Dendritic cell treated with granulocyte-macrophage colony-stimulating factor and Interleukin-4, amounts not matched to agents 40 ng/mL and 50 ng/mL, for 4 days (primary cell): ENCODE data around the gene MLKL.

Source experiments
- H3K27ac Mint-ChIP-seq: one replicate; pipeline ENCODE4 v1.8.0; 2022; ENCODE audit warnings: mild to moderate bottlenecking, mixed read lengths
- H3K27me3 Mint-ChIP-seq: one replicate; pipeline ENCODE4 v1.8.0; 2022; ENCODE audit warnings: mild to moderate bottlenecking, mixed read lengths
- H3K36me3 Mint-ChIP-seq: one replicate; pipeline ENCODE4 v1.8.0; 2022; ENCODE audit warnings: low read depth, mixed read lengths
- H3K4me1 Mint-ChIP-seq: one replicate; pipeline ENCODE4 v1.8.0; 2022; ENCODE audit warnings: low read depth, mixed read lengths
- H3K4me3 Mint-ChIP-seq: one replicate; pipeline ENCODE4 v1.8.0; 2022; ENCODE audit warnings: mild to moderate bottlenecking, moderate library complexity, mixed read lengths
- H3K9me3 Mint-ChIP-seq: one replicate; pipeline ENCODE4 v1.8.0; 2022; ENCODE audit warnings: mixed read lengths
- intact Hi-C: fragments of 100-400 bp; cut with micrococcal nuclease; formaldehyde crosslinking; loops from one replicate; pipeline ENCODE4 v1.15.0; 2022

Gene MLKL

GRCh38 chr16:74700438-74701225, at the start of gene MLKL:
MLKL (minus strand) TSS chr16:74700862; CDS start chr16:74695757, 5,105 bp downstream.
- H3K27me3 Mint-ChIP-seq, result no peaks in the 10 kb centered on the region
- H3K4me3 Mint-ChIP-seq, result peak within 1 kb of the TSS; percentile 81

GRCh38 chr16:74749291-74750055, 48.8 kb upstream of the MLKL start:
- Mint-ChIP-seq H3K9me3 (no peaks in the 10 kb centered on the region), H3K27ac (no peak overlapping the region), H3K36me3 (no peaks in the 10 kb centered on the region), H3K4me3 (no peak overlapping the region), H3K4me1 (no peaks in the 10 kb centered on the region), H3K27me3 (peaks cover 4% of the 10 kb centered on the region)
- intact Hi-C loops, result no loop called here

More at GRCh38 chr16:74700438-74701225, at the start of gene MLKL:
- no peaks in the 10 kb centered on the region for H3K9me3 Mint-ChIP-seq
- H3K36me3 Mint-ChIP-seq, result peaks cover 26% of the 10 kb centered on the region
- H3K27ac Mint-ChIP-seq, result peak within 1 kb of the TSS; percentile 94
- intact Hi-C loops, result loop anchor here (2.0 kb wide), 1 partner anchor 34 kb away; the partner anchor contains the start of gene RFWD3
- H3K4me1 Mint-ChIP-seq, result peaks cover 64% of the 10 kb centered on the region

DNA sequence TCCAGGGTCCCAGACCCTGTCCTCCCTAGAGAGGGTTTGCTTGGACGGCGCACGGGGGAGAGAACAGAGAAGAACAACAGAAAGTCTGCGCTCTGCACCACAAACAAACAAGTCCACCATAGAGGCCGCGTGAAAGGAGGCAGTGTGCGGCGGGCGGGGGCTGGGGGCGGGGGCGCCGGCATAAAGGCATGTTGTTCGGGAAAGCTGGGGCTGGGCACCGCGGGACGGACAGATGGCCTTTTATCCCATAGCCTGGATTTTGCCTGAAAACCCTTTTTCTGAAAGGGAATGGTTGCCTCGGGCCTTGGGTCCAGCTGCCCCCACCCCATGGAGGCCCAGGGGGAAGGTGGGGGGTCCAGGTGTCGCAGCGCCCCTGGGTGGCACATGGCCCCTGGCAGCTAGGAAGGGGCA, 48.0 kb upstream of the MLKL start:
- Mint-ChIP-seq H3K9me3 (no peaks in the 10 kb centered on the region), H3K4me3 (no peak overlapping the region), H3K4me1 (peaks cover 4% of the 10 kb centered on the region), H3K27me3 (peaks cover 4% of the 10 kb centered on the region), H3K27ac (no peak overlapping the region), H3K36me3 (no peaks in the 10 kb centered on the region)
- intact Hi-C loops, result no loop called here

DNA sequence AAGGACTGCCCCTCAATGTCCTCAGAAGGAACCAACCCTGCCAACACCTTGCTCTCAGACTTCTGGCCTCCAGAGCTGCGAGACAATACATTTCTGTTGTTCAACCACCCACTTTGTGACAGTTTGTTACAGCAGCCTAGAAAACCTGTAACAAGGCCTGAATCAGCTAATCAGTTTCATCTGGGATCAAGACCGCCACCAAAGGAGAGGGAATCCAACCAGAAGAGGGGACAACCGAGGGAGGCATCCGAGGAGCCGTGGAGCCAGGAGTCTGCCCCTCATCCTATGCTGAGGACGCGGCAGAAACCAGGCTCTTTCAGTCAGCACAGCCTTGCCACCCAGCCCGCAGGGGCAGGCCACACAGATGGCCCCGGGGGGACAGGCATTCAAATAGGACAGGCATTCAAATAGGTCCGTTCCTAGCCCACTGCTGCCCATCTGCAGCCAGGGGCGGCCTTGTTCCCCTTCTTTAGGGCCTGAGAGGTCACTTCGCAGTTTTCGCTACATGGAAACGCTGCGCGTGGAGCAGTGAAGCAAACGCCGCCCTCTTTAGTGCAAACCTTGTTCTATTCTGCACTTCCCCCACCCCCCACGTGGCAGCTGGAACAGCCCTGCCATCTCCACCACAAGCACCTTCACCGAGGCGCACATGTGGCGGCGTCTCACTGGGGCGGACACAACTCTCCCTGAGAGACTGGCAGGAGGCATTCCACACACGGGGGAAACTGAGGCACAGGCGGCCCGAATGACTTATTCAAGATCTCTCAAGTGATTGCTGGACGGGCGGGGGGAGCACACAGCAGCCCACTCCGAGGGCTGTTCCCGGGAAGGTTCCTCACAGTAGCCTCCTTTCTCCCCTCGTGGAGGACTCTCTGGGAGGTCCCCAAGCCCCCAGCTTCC, 47.3 kb upstream of the MLKL start:
- intact Hi-C loops, result no loop called here
- Mint-ChIP-seq H3K27ac (no peak overlapping the region), H3K36me3 (no peaks in the 10 kb centered on the region), H3K27me3 (peaks cover 3% of the 10 kb centered on the region), H3K4me1 (peaks cover 10% of the 10 kb centered on the region), H3K4me3 (no peak overlapping the region), H3K9me3 (no peaks in the 10 kb centered on the region)

DNA sequence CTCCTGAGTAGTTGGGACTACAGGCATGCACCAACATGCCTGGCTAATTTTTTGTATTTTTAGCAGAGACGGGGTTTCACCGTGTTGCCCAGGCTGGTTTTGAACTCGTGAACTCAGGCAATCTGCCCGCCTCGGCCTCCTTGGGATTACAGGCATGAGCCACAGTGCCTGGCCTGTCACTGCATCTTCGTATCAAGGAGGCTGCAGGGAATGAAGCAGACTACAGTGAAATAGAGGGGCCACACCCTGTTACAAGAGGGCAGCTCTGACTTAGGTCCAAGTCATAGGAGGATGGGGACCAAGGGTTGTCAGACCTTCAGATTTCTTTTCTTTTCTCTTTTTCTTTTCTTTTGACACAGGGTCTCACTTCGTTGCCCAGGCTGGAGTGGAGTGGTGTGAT, 45.3 kb upstream of the MLKL start:
- Mint-ChIP-seq H3K9me3 (no peaks in the 10 kb centered on the region), H3K36me3 (no peaks in the 10 kb centered on the region), H3K27ac (no peak overlapping the region), H3K27me3 (peaks cover 2% of the 10 kb centered on the region), H3K4me3 (no peak overlapping the region), H3K4me1 (peaks cover 27% of the 10 kb centered on the region)
- intact Hi-C loops, result no loop called here

DNA sequence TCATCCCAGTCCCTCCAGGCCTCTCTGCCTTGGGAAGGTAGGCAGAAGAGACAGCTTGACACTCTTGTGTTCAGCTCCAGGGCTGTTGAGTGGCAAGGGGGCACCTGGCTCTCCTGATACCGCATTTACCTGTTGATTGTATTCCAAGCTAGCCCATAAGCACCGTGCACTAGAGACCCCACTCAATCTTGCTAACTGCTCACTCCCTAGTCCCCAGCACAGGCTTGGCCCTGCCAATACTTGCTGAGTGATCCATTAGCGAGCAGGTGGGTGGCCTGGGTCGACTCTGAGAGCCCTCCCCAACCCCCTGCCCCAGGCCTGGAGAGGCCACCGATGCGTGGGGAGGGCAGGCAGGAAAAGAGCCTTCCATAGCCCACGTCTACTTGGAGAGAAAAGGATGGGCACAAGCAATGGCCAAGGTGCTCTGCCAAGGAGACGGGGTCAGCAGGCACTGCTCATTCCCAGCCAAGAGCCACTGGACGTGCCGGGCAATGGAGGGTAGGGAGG, 44.5 kb upstream of the MLKL start:
- intact Hi-C loops, result no loop called here
- Mint-ChIP-seq H3K27me3 (peaks cover 2% of the 10 kb centered on the region), H3K27ac (no peak overlapping the region), H3K4me3 (no peak overlapping the region), H3K36me3 (no peaks in the 10 kb centered on the region), H3K9me3 (no peaks in the 10 kb centered on the region), H3K4me1 (peaks cover 32% of the 10 kb centered on the region)

DNA sequence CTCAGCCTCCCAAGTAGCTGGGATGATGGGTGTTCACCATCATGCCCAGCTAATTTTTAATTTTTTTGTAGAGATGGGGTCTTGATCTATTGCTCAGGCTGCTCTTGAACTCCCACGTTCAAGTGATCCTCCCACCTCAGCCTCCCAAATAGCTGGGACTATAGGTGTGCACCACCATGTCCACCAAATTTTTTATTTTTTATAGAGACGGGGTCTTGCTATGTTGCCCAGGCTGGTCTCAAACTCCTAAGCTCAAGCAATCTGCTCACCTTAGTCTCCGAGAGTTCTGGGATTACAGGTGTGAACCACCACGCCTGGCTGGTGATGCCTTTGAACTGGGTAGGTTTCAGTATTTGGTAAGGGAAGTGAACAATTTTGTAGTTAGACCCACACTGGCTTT, 43.9 kb upstream of the MLKL start:
- no peak overlapping the region for H3K4me3 Mint-ChIP-seq
- H3K27ac Mint-ChIP-seq, result no peak overlapping the region
- H3K4me1 Mint-ChIP-seq, result peaks cover 37% of the 10 kb centered on the region
- intact Hi-C loops, result no loop called here
- H3K27me3 Mint-ChIP-seq, result peaks cover 4% of the 10 kb centered on the region
- H3K9me3 Mint-ChIP-seq, result no peaks in the 10 kb centered on the region
- H3K36me3 Mint-ChIP-seq, result no peaks in the 10 kb centered on the region

GRCh38 chr16:74743668-74744299, 43.1 kb upstream of the MLKL start:
- intact Hi-C loops, result no loop called here
- H3K27ac Mint-ChIP-seq, result no peak overlapping the region
- H3K9me3 Mint-ChIP-seq, result no peaks in the 10 kb centered on the region
- peaks cover 37% of the 10 kb centered on the region for H3K4me1 Mint-ChIP-seq
- peaks cover 6% of the 10 kb centered on the region for H3K27me3 Mint-ChIP-seq
- no peaks in the 10 kb centered on the region for H3K36me3 Mint-ChIP-seq
- no peak overlapping the region for H3K4me3 Mint-ChIP-seq

GRCh38 chr16:74743045-74743667, 42.5 kb upstream of the MLKL start:
- Mint-ChIP-seq H3K9me3 (no peaks in the 10 kb centered on the region), H3K4me1 (peaks cover 37% of the 10 kb centered on the region), H3K36me3 (no peaks in the 10 kb centered on the region), H3K27me3 (peaks cover 8% of the 10 kb centered on the region), H3K4me3 (no peak overlapping the region), H3K27ac (no peak overlapping the region)
- intact Hi-C loops, result no loop called here

DNA sequence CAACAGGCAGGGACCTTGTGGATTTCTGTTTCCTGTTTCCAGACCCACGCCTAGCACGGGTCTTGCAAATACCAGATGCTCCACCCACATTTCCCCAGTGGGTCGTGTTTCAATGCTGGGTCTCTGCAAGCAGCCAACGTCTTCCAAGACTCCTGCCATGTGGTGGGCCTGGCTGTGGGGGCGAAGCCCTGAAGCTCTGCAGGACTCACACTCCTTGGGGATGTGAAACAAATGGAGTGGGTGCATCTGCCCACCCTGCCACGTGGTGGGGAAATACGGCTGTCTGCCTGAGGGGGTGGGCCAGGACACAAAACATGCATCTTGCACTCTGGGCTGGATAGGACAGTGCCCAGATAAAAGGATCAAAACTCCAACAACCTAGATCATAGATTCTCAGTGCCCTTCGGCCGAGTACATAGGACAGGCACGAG, 41.4 kb upstream of the MLKL start:
- H3K27ac Mint-ChIP-seq, result peak overlapping the region; percentile 36
- H3K4me1 Mint-ChIP-seq, result peaks cover 42% of the 10 kb centered on the region
- H3K9me3 Mint-ChIP-seq, result no peaks in the 10 kb centered on the region
- H3K27me3 Mint-ChIP-seq, result peaks cover 17% of the 10 kb centered on the region
- H3K36me3 Mint-ChIP-seq, result no peaks in the 10 kb centered on the region
- H3K4me3 Mint-ChIP-seq, result no peak overlapping the region
- intact Hi-C loops, result no loop called here

DNA sequence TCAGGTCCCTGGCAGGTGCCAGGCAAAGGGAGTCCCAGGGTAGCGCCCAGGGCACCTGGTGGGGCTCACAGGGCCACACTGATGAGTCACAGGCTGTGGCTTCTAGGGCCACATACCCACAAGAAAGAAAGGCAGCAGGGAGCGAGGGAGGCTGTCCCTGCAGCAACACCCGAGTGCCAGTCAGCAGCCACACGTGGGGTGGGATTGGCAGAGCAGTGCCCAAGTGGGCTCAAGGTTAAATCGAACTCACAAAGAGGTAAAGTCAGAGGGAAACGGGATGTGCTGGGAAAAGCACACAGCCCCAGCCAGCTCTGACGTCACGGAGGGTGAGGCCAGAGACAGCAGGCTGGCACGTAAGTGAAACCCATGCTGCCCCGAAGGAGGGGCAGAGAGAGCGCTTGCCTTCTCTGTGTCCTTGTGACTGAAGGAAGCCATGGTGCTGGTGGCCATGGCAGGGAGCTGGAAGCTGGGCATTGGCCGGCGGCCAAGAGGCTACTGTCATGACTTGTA, 40.2 kb upstream of the MLKL start:
- Mint-ChIP-seq H3K4me3 (no peak overlapping the region), H3K36me3 (no peaks in the 10 kb centered on the region), H3K9me3 (no peaks in the 10 kb centered on the region), H3K27me3 (peaks cover 15% of the 10 kb centered on the region), H3K4me1 (peaks cover 42% of the 10 kb centered on the region), H3K27ac (no peak overlapping the region)
- intact Hi-C loops, result no loop called here

- no peaks in the 10 kb centered on the region for H3K9me3 Mint-ChIP-seq
- H3K4me3 Mint-ChIP-seq, result no peak overlapping the region
- intact Hi-C loops, result no loop called here
- no peaks in the 10 kb centered on the region for H3K36me3 Mint-ChIP-seq
- H3K27ac Mint-ChIP-seq, result no peak overlapping the region
- H3K4me1 Mint-ChIP-seq, result peaks cover 42% of the 10 kb centered on the region
- peaks cover 15% of the 10 kb centered on the region for H3K27me3 Mint-ChIP-seq
These were observed 38.6 kb upstream of the MLKL start for GRCh38 chr16:74739275-74739674.

DNA sequence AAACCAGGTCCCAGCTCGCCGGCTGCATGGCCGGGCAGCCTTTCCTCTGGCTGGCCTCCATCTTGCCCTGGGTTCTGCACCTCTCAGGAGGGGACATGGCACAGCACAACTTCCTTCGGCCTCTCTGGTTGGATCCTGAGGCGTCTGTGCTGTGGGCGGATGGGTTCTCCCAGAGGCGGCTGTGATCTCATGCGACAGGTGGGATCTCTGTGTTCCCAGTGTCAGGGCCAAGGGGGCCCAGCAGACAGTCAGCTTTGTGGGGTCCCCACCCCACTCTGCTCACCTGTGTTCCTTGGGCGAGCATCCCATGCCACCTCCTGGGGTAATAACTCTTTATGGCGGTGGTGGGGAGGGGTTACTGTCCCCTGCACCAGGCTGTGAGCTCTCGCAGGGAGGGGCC, 38.2 kb upstream of the MLKL start:
- no peaks in the 10 kb centered on the region for H3K36me3 Mint-ChIP-seq
- H3K9me3 Mint-ChIP-seq, result no peaks in the 10 kb centered on the region
- peaks cover 15% of the 10 kb centered on the region for H3K27me3 Mint-ChIP-seq
- intact Hi-C loops, result no loop called here
- H3K4me3 Mint-ChIP-seq, result no peak overlapping the region
- H3K4me1 Mint-ChIP-seq, result peaks cover 40% of the 10 kb centered on the region
- no peak overlapping the region for H3K27ac Mint-ChIP-seq
